Measurements from ENCODE around the gene IFNL2.

DNA sequence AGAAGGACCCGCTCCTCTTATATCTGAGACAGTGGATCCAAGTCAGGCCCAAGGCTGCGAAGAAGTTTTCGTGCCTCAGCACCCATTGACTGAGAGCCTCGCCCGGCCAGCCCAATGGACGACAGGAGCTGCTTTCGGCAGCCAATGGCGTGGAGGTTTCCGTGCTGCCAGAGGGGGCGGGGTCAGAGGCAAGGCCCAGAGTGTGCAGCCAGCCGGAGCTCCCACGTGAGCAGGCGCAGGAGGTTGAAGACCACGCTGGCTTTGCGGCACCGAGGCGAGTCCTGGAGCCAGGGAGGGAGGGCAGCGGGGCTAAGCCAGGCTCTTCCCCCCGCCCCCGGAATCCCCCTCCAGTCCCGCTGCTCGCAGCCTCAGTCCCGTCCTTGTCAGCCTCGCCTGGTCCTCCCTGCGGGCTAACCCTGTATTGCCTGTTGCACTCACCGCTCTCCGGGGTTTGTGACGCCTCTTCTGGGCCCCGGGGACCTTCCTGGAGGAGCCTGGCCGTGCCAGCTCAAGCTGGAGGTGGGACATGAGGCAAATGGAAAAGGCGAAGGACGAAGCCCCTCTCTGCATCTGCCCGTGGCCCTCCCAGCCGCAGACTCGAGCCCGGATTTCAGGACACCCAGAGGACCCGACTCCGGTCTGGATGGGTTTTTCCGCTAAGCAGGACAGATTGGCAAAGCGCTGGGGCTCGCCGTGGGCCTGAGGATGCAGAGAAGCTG lies 21.1 kb upstream of the IFNL2 start:
- TF ChIP-seq, protein P1, sequence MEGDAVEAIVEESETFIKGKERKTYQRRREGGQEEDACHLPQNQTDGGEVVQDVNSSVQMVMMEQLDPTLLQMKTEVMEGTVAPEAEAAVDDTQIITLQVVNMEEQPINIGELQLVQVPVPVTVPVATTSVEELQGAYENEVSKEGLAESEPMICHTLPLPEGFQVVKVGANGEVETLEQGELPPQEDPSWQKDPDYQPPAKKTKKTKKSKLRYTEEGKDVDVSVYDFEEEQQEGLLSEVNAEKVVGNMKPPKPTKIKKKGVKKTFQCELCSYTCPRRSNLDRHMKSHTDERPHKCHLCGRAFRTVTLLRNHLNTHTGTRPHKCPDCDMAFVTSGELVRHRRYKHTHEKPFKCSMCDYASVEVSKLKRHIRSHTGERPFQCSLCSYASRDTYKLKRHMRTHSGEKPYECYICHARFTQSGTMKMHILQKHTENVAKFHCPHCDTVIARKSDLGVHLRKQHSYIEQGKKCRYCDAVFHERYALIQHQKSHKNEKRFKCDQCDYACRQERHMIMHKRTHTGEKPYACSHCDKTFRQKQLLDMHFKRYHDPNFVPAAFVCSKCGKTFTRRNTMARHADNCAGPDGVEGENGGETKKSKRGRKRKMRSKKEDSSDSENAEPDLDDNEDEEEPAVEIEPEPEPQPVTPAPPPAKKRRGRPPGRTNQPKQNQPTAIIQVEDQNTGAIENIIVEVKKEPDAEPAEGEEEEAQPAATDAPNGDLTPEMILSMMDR (IDR thresholded peaks at IDR 0.05; ENCODE audit: poor library complexity, severe bottlenecking) = no peak
- TF ChIP-seq EZH2 (IDR thresholded peaks at IDR 0.05; ENCODE audit: borderline replicate concordance, insufficient read depth, low read length, poor library complexity, severe bottlenecking) (no peak), EP300 (conservative IDR thresholded peaks at IDR 0.05; ENCODE audit: poor library complexity, severe bottlenecking) (no peak)

All from neural cell (in vitro differentiated cells).